ENCODE data around the gene SOX1. TPM values are rescaled to one million over a fixed set of nuclear protein-coding genes. Genes with fewer than 3 reads are reported as not detected.
A peak's percentile ranks its signal among the peaks of the same experiment; 100 is the strongest.

Gene SOX1
- total and polyA plus RNA-seq, 4 donors: not detected

DNA sequence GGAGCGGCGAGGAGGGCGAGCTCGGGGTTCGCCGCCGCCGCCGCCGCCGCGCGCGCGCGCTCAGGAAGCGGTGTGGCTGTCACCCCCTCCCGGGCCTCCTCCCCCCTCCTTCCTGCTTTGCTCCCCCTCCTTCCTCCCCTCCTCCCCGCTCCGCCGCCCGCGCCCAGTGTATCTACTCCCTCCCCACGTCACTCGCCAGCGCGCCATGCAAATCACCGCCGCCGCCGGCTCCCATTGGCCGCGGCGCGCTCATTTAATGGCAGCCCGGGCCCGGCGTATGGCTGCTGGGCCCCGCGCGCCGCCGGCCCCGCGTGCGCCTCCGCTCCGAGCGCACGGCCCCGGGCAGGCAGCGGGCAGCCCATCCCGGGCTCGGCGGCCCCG is 335 bp upstream of the SOX1 start:
- H3K27me3 ChIP-seq (ENCODE audit: control insufficient read depth in 4 of 4, insufficient read depth in 4 of 4, low read length in 3 of 4): peaks cover 3 to 50% (median 16%) of the 10 kb centered on the region in 4 donors
- no peak overlapping the region for H3K27ac ChIP-seq (ENCODE audit: low read depth in 1 of 2, low read length in 2 of 2)
- DNase-seq (ENCODE audit: low spot score): no peak
- H3K9ac ChIP-seq (ENCODE audit: low read depth in 1 of 2, low read length in 2 of 2): no peak overlapping the region
- peaks cover 0 to 25% (median 12%) of the 10 kb centered on the region in 4 donors for H3K4me1 ChIP-seq (ENCODE audit: control insufficient read depth in 4 of 4, insufficient read depth in 4 of 4, low read length in 3 of 4)
- H3K9me3 ChIP-seq (ENCODE audit: control insufficient read depth in 4 of 4, low read length in 3 of 4): no peaks in the 10 kb centered on the region
- WGBS: 6% methylated on average over 56 of the region's 56 CpGs
- H3K4me3 ChIP-seq (ENCODE audit: low read depth in 1 of 3, low read length in 3 of 3): peak overlapping the region in 1 of 3 donors; percentile 33
- no peak for TF ChIP-seq FOXA2 (IDR thresholded peaks at IDR 0.05)
- TF ChIP-seq, protein P1, sequence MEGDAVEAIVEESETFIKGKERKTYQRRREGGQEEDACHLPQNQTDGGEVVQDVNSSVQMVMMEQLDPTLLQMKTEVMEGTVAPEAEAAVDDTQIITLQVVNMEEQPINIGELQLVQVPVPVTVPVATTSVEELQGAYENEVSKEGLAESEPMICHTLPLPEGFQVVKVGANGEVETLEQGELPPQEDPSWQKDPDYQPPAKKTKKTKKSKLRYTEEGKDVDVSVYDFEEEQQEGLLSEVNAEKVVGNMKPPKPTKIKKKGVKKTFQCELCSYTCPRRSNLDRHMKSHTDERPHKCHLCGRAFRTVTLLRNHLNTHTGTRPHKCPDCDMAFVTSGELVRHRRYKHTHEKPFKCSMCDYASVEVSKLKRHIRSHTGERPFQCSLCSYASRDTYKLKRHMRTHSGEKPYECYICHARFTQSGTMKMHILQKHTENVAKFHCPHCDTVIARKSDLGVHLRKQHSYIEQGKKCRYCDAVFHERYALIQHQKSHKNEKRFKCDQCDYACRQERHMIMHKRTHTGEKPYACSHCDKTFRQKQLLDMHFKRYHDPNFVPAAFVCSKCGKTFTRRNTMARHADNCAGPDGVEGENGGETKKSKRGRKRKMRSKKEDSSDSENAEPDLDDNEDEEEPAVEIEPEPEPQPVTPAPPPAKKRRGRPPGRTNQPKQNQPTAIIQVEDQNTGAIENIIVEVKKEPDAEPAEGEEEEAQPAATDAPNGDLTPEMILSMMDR (IDR thresholded peaks at IDR 0.05; ENCODE audit: low read depth, low read length, missing input control): no peak
- H3K36me3 ChIP-seq (ENCODE audit: control insufficient read depth in 4 of 4, insufficient read depth in 3 of 4, low read depth in 1 of 4, low read length in 3 of 4): no peaks in the 10 kb centered on the region

GRCh38 chr13:112067871-112068539 is 1.1 kb downstream of the SOX1 start:
- no peak for DNase-seq (ENCODE audit: low spot score)
- Histone ChIP-seq H3K27me3 (ENCODE audit: control insufficient read depth in 4 of 4, insufficient read depth in 4 of 4, low read length in 3 of 4) (peaks cover 3 to 54% (median 15%) of the 10 kb centered on the region in 4 donors), H3K9ac (ENCODE audit: low read depth in 1 of 2, low read length in 2 of 2) (no peak overlapping the region), H3K9me3 (ENCODE audit: control insufficient read depth in 4 of 4, low read length in 3 of 4) (no peaks in the 10 kb centered on the region), H3K4me3 (ENCODE audit: low read depth in 1 of 3, low read length in 3 of 3) (peak overlapping the region in 1 of 3 donors; percentile 19), H3K4me1 (ENCODE audit: control insufficient read depth in 4 of 4, insufficient read depth in 4 of 4, low read length in 3 of 4) (peaks cover 0 to 26% (median 12%) of the 10 kb centered on the region in 4 donors), H3K36me3 (ENCODE audit: control insufficient read depth in 4 of 4, insufficient read depth in 3 of 4, low read depth in 1 of 4, low read length in 3 of 4) (no peaks in the 10 kb centered on the region), H3K27ac (ENCODE audit: low read depth in 1 of 2, low read length in 2 of 2) (no peak overlapping the region)
- TF ChIP-seq NR2F2 (IDR thresholded peaks at IDR 0.05) (no peak), YY1 (IDR thresholded peaks at IDR 0.05) (no peak), RXRA (IDR thresholded peaks at IDR 0.05) (no peak), GABPA (IDR thresholded peaks at IDR 0.05 in 1 of 2, conservative IDR thresholded peaks at IDR 0.05 in 1 of 2) (no peak), FOXA2 (IDR thresholded peaks at IDR 0.05) (no peak), JUND (IDR thresholded peaks at IDR 0.05) (no peak), SP1 (IDR thresholded peaks at IDR 0.05) (no peak), ZBTB33 (IDR thresholded peaks at IDR 0.05) (no peak), MAX (IDR thresholded peaks at IDR 0.05) (no peak), EGR1 (IDR thresholded peaks at IDR 0.05; ENCODE audit: low read depth in 2 of 2) (no peak)
- TF ChIP-seq, protein P1 (IDR thresholded peaks at IDR 0.05; ENCODE audit: low read depth, low read length, missing input control): no peak
- WGBS: 4% methylated on average over 102 of the region's 103 CpGs
